ENCODE data around the gene FAM227A.

DNA sequence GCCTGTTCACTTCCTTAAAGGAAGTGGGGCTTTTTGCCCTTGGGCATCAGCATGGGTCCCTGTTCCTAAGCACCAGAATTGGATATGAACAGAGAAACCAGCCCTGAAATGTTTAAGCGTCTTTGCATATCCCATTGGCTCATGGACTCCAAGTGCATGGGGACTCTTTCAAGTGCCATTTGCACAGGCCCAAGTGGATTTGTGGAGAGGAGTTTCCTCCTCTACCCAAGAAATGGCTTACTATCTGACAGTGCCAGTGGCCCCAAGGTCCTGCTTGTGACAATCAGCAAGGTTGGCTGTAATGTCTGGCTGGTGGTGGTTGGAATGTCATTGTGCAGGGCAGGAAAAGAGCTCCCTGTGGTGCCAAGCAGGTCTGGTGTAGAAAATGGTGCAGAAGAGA, 29.6 kb upstream of the FAM227A start:
- TF ChIP-seq GABPA (IDR thresholded peaks at IDR 0.05; ENCODE audit: low read depth) = no peak
- no peak for TF ChIP-seq POLR2AphosphoS5 (IDR thresholded peaks at IDR 0.05; ENCODE audit: low read depth)
- TF ChIP-seq, protein P1, sequence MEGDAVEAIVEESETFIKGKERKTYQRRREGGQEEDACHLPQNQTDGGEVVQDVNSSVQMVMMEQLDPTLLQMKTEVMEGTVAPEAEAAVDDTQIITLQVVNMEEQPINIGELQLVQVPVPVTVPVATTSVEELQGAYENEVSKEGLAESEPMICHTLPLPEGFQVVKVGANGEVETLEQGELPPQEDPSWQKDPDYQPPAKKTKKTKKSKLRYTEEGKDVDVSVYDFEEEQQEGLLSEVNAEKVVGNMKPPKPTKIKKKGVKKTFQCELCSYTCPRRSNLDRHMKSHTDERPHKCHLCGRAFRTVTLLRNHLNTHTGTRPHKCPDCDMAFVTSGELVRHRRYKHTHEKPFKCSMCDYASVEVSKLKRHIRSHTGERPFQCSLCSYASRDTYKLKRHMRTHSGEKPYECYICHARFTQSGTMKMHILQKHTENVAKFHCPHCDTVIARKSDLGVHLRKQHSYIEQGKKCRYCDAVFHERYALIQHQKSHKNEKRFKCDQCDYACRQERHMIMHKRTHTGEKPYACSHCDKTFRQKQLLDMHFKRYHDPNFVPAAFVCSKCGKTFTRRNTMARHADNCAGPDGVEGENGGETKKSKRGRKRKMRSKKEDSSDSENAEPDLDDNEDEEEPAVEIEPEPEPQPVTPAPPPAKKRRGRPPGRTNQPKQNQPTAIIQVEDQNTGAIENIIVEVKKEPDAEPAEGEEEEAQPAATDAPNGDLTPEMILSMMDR (IDR thresholded peaks at IDR 0.05; ENCODE audit: insufficient read depth, low read length) = no peak
- TF ChIP-seq, protein P2, sequence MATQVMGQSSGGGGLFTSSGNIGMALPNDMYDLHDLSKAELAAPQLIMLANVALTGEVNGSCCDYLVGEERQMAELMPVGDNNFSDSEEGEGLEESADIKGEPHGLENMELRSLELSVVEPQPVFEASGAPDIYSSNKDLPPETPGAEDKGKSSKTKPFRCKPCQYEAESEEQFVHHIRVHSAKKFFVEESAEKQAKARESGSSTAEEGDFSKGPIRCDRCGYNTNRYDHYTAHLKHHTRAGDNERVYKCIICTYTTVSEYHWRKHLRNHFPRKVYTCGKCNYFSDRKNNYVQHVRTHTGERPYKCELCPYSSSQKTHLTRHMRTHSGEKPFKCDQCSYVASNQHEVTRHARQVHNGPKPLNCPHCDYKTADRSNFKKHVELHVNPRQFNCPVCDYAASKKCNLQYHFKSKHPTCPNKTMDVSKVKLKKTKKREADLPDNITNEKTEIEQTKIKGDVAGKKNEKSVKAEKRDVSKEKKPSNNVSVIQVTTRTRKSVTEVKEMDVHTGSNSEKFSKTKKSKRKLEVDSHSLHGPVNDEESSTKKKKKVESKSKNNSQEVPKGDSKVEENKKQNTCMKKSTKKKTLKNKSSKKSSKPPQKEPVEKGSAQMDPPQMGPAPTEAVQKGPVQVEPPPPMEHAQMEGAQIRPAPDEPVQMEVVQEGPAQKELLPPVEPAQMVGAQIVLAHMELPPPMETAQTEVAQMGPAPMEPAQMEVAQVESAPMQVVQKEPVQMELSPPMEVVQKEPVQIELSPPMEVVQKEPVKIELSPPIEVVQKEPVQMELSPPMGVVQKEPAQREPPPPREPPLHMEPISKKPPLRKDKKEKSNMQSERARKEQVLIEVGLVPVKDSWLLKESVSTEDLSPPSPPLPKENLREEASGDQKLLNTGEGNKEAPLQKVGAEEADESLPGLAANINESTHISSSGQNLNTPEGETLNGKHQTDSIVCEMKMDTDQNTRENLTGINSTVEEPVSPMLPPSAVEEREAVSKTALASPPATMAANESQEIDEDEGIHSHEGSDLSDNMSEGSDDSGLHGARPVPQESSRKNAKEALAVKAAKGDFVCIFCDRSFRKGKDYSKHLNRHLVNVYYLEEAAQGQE (IDR thresholded peaks at IDR 0.05; ENCODE audit: insufficient replicate concordance, low read depth) = no peak
- TF ChIP-seq SPI1 (IDR thresholded peaks at IDR 0.05; ENCODE audit: borderline replicate concordance, low read depth) = no peak

All from HL-60 (cell line).